GM10266 (cell line): ENCODE results near the gene WDR87.
A peak's percentile ranks its signal among the peaks of the same experiment; 100 is the strongest.

ENCODE experiments used
- DNase-seq: peaks from one replicate; pipeline ENCODE4 v3.0.0; 2012; ENCODE audit errors: extremely low spot score
- CTCF ChIP-seq: IDR thresholded peaks from 2 replicates; pipeline ENCODE4 v1.5.1; 2012; ENCODE audit warnings: mild to moderate bottlenecking, low read depth; ENCODE audit not compliant: control insufficient read depth, insufficient read depth; ENCODE audit errors: missing control alignments

WDR87 gene

GRCh38 chr19:37905946-37906868 is at the start of gene WDR87:
TSS of gene WDR87 (minus strand) at chr19:37906594. CDS start at chr19:37898239, 8,355 bp downstream.
- TF ChIP-seq CTCF, result no peak
- peak; percentile 64 for DNase-seq

GRCh38 chr19:37955986-37956385 is 49.6 kb upstream of the WDR87 start:
- TF ChIP-seq CTCF, result no peak
- no peak for DNase-seq

GRCh38 chr19:37954421-37954874 is 48.1 kb upstream of the WDR87 start:
- TF ChIP-seq CTCF, result no peak
- DNase-seq, result no peak

- no peak for TF ChIP-seq CTCF
- no peak for DNase-seq
Observed at GRCh38 chr19:37953918-37954303, 47.5 kb upstream of the WDR87 start.

GRCh38 chr19:37953171-37953917 is 47.0 kb upstream of the WDR87 start:
- no peak for DNase-seq
- no peak for TF ChIP-seq CTCF

GRCh38 chr19:37951816-37952210 is 45.4 kb upstream of the WDR87 start:
- no peak for TF ChIP-seq CTCF
- DNase-seq, result no peak
